Smooth muscle cell of the brain vasculature (primary cell): ENCODE data around the gene CAPS.

Experiments
- DNase-seq: peaks from one replicate; pipeline ENCODE4 v3.0.0-alpha.2; 2012; ENCODE audit warnings: low read depth, low spot score

Gene CAPS

GRCh38 chr19:5933391-5934068, 19.5 kb downstream of the CAPS start:
- no peak for DNase-seq

GRCh38 chr19:5934069-5934401, 20.0 kb downstream of the CAPS start:
- DNase-seq: no peak

GRCh38 chr19:5934774-5935472, 20.9 kb downstream of the CAPS start:
- DNase-seq: no peak

GRCh38 chr19:5935473-5936291, 21.6 kb downstream of the CAPS start:
- no peak for DNase-seq

- no peak for DNase-seq
Observed at GRCh38 chr19:5936292-5936592, 22.2 kb downstream of the CAPS start.

- no peak for DNase-seq
Observed at GRCh38 chr19:5937550-5937949, 23.5 kb downstream of the CAPS start.

- no peak for DNase-seq
Observed at GRCh38 chr19:5940260-5941208, 26.5 kb downstream of the CAPS start.

GRCh38 chr19:5941673-5942072, 27.6 kb downstream of the CAPS start:
- no peak for DNase-seq

GRCh38 chr19:5943045-5943444, 29.0 kb downstream of the CAPS start:
- no peak for DNase-seq

GRCh38 chr19:5943623-5944022, 29.6 kb downstream of the CAPS start:
- no peak for DNase-seq

- no peak for DNase-seq
Observed at GRCh38 chr19:5947435-5947834, 33.4 kb downstream of the CAPS start.

GRCh38 chr19:5948752-5949564, 34.9 kb downstream of the CAPS start:
- no peak for DNase-seq

- DNase-seq: no peak
Observed at GRCh38 chr19:5949792-5950305, 35.8 kb downstream of the CAPS start.

- DNase-seq: no peak
Observed at GRCh38 chr19:5950741-5951140, 36.7 kb downstream of the CAPS start.

GRCh38 chr19:5951338-5951861, 37.3 kb downstream of the CAPS start:
- DNase-seq: no peak

- no peak for DNase-seq
Observed at GRCh38 chr19:5952193-5953029, 38.4 kb downstream of the CAPS start.

GRCh38 chr19:5953030-5953589, 39.1 kb downstream of the CAPS start:
- DNase-seq: no peak

GRCh38 chr19:5953680-5954213, 39.7 kb downstream of the CAPS start:
- no peak for DNase-seq

GRCh38 chr19:5954293-5954692, 40.2 kb downstream of the CAPS start:
- no peak for DNase-seq
